Activated B cell treated with CpG ODN at 0.5 μM for 24 hours (primary cell): ENCODE results near the gene KRTAP9-7. TPM values are rescaled to one million over a fixed set of nuclear protein-coding genes. Genes with fewer than 3 reads are reported as not detected.

Experiments used
- ATAC-seq: fragments of 200-7000 bp; cut with Tn5 transposase; one replicate; pipeline ENCODE4 v1.10.0; 2021; ENCODE audit warnings: low read depth, mild to moderate bottlenecking, moderate library complexity
- CTCF ChIA-PET: fragments of 350-600 bp; sonication (Branson Sonifier 250); formaldehyde crosslinking; loops from one replicate; lab custom pipeline; 2021; ENCODE audit warnings: antibody characterized with exemption; lab: Charles Lee
- POLR2A ChIA-PET: fragments of 350-600 bp; sonication (Branson Sonifier 250); formaldehyde crosslinking; loops from one replicate; lab custom pipeline; 2021; ENCODE audit warnings: antibody characterized with exemption; lab: Charles Lee
- DNase-seq: peaks from one replicate; pipeline ENCODE4 v3.0.0; 2022
- H3K27ac Mint-ChIP-seq: one replicate; pipeline ENCODE4 v1.8.0; 2020; ENCODE audit warnings: mixed read lengths
- H3K27me3 Mint-ChIP-seq: one replicate; pipeline ENCODE4 v1.8.0; 2021; ENCODE audit warnings: mixed read lengths
- H3K36me3 Mint-ChIP-seq: one replicate; pipeline ENCODE4 v1.8.0; 2021; ENCODE audit warnings: low read depth, mixed read lengths
- H3K4me1 Mint-ChIP-seq: one replicate; pipeline ENCODE4 v1.8.0; 2021; ENCODE audit warnings: mixed read lengths
- H3K4me3 Mint-ChIP-seq: one replicate; pipeline ENCODE4 v1.8.0; 2020; ENCODE audit warnings: mild to moderate bottlenecking, mixed read lengths
- H3K9me3 Mint-ChIP-seq: one replicate; pipeline ENCODE4 v1.8.0; 2020; ENCODE audit warnings: mixed read lengths
- intact Hi-C: fragments of 100-400 bp; cut with micrococcal nuclease; formaldehyde crosslinking; loops from one replicate; pipeline ENCODE4 v1.15.1; 2024
- total RNA-seq: library from RNA; stranded (reverse); gene quantifications from 2 replicates; pipeline ENCODE4 v1.2.3, GENCODE V29; 2022
- TF ChIP-seq, protein P1 (sequence below): fragments of 200-600 bp; IDR thresholded peaks from one replicate; pipeline ENCODE4 v1.8.0; 2022; ENCODE audit warnings: antibody characterized with exemption, mild to moderate bottlenecking

KRTAP9-7 gene
- total RNA-seq, 1 donor from 2014 or later = not detected

DNA sequence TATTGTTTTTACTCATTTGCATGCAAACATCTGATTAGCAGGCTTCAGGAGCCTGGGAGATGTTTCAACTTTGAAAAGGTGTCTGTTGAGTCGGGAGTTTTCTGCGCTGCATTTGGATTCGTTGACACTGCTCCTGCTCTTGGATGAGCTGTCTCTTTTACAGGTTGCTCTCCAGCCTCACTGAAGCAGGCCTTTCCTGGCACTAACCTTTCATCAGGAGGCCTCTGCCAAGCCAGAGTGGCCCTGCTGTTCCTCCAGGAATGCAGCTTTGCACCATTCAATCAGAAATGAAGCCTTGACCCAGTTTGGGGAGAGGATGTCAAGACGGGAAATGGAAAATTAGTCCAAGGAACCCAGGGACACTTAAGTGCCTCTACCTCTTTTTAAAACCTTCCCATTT, 27.5 kb downstream of the KRTAP9-7 start:
- H3K36me3 Mint-ChIP-seq = no peaks in the 10 kb centered on the region
- H3K9me3 Mint-ChIP-seq = peaks cover 5% of the 10 kb centered on the region
- peaks cover 13% of the 10 kb centered on the region for H3K27me3 Mint-ChIP-seq
- peaks cover 23% of the 10 kb centered on the region for H3K4me1 Mint-ChIP-seq
- POLR2A ChIA-PET = no interaction called here
- H3K27ac Mint-ChIP-seq = no peak overlapping the region
- no peak overlapping the region for H3K4me3 Mint-ChIP-seq
- no peak for ATAC-seq
- no peak for DNase-seq
- intact Hi-C loops = no loop called here
- CTCF ChIA-PET = no interaction called here
- TF ChIP-seq, protein P1, sequence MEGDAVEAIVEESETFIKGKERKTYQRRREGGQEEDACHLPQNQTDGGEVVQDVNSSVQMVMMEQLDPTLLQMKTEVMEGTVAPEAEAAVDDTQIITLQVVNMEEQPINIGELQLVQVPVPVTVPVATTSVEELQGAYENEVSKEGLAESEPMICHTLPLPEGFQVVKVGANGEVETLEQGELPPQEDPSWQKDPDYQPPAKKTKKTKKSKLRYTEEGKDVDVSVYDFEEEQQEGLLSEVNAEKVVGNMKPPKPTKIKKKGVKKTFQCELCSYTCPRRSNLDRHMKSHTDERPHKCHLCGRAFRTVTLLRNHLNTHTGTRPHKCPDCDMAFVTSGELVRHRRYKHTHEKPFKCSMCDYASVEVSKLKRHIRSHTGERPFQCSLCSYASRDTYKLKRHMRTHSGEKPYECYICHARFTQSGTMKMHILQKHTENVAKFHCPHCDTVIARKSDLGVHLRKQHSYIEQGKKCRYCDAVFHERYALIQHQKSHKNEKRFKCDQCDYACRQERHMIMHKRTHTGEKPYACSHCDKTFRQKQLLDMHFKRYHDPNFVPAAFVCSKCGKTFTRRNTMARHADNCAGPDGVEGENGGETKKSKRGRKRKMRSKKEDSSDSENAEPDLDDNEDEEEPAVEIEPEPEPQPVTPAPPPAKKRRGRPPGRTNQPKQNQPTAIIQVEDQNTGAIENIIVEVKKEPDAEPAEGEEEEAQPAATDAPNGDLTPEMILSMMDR = no peak

DNA sequence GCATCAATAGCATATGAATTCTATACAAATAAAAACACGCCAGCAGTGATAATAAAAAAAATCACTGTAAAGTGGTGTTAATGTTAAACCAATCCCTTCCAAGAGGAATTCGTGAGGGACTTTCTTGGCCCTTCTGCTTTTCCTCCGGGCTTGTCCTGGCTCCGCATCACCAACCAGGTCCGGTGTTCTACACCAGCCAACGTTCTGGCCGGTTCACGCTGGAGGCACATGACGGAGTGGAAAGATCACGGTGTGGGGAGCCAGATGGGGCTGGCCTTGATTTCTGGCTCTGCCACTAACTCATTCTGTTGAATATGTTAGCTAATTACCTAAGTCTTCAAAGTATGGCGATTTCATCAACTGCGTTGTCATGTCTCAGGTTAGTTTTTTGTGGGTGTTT, 28.6 kb downstream of the KRTAP9-7 start:
- no peak overlapping the region for H3K4me3 Mint-ChIP-seq
- intact Hi-C loops = no loop called here

DNA sequence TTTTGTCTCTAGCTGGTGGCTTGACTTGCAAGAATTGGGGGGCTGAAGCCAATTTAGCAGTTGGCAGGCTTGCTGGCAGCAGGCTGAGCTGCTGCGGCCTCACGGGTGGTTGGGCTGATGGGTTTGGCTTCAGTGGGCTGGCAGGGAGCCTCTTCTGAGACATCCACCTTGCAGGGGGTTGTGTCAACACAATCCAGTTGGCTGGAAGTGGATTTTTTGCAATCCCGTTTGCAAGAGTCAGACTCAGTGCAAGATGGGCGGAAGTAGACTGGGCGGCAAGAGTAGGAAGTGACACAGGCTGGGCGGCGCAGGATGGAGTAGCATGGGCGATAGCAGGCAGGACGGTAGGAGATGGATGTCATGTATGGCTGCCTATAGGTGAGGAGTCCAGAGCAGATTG, 32.1 kb downstream of the KRTAP9-7 start:
- DNase-seq (no peak), ATAC-seq (no peak)
- peaks cover 4% of the 10 kb centered on the region for H3K27me3 Mint-ChIP-seq
- H3K4me1 Mint-ChIP-seq = peaks cover 43% of the 10 kb centered on the region
- peak overlapping the region; percentile 65 for H3K4me3 Mint-ChIP-seq
- CTCF ChIA-PET = interaction anchor here (1.7 kb wide), 1 partner anchor 14 kb away, joined by 7 read pairs; no protein-coding TSS in a partner anchor
- POLR2A ChIA-PET = no interaction called here
- intact Hi-C loops = loop anchor here (1.0 kb wide), 1 partner anchor 130 kb away; no protein-coding TSS in a partner anchor
- H3K9me3 Mint-ChIP-seq = no peaks in the 10 kb centered on the region
- TF ChIP-seq, protein P1 = no peak
- H3K36me3 Mint-ChIP-seq = no peaks in the 10 kb centered on the region
- peak overlapping the region; percentile 88 for H3K27ac Mint-ChIP-seq

More for the DNA sequence above, 28.6 kb downstream of the KRTAP9-7 start:
- TF ChIP-seq, protein P1 = no peak
- H3K27me3 Mint-ChIP-seq = peaks cover 5% of the 10 kb centered on the region
- H3K9me3 Mint-ChIP-seq = peaks cover 5% of the 10 kb centered on the region
- no peak for ATAC-seq
- H3K27ac Mint-ChIP-seq = no peak overlapping the region
- H3K4me1 Mint-ChIP-seq = peaks cover 34% of the 10 kb centered on the region
- H3K36me3 Mint-ChIP-seq = no peaks in the 10 kb centered on the region
- ChIA-PET CTCF (no interaction called here), POLR2A (no interaction called here)
- no peak for DNase-seq

DNA sequence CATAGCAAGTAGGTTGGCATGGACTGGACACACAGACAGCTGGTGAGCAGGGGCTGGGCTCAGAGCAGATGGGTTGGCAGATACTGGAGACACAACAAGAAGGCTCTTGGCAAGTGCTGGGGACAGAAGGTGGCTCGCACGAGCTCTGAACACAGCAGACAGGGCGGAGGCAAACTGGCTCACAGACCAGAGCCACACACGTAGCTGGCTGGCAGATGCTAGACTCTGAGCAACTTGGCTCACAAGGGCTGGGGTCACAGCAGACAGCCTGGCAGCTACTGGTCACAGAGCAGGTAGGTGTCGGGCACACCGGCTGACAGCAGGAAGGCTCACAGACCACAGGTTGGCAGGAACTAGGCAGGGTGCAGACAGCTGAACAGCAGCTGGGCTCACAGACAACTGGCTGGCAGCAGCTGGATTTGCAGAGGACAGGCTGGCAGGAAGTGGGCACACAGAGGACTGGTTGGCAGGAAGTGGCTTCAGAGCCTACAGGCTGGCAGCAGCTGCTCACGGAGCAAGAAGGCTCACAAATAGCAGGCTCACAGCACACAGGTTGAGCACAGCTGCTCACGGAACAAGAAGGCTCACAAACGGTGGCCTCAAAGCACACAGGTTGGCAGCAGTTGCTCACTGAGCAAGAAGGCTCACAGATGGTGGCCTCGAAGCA, 32.9 kb downstream of the KRTAP9-7 start:
- H3K4me1 Mint-ChIP-seq = peaks cover 42% of the 10 kb centered on the region

More for the DNA sequence above, 32.9 kb downstream of the KRTAP9-7 start:
- peak; percentile 85 for ATAC-seq
- Mint-ChIP-seq H3K27ac (peak overlapping the region; percentile 88), H3K9me3 (no peaks in the 10 kb centered on the region), H3K27me3 (peaks cover 4% of the 10 kb centered on the region), H3K4me3 (peak overlapping the region; percentile 65), H3K36me3 (no peaks in the 10 kb centered on the region)
- intact Hi-C loops = loop anchor here (1.0 kb wide), 1 partner anchor 131 kb away; no protein-coding TSS in a partner anchor
- ChIA-PET POLR2A (interaction anchor here (0.6 to 1.1 kb wide), 5 partner anchors 14 to 752 kb away, joined by 3 to 5 read pairs (median 3); partner anchors contain the start of genes EIF1 and SMARCE1), CTCF (interaction anchor here (1.1 to 1.7 kb wide), 3 partner anchors 14 to 398 kb away, joined by 3 to 7 read pairs (median 4); no protein-coding TSS in a partner anchor)
- DNase-seq = peak; percentile 48
- TF ChIP-seq, protein P1 = no peak
